ENCODE measurements around the gene MAST4. TPM values are rescaled to one million over a fixed set of nuclear protein-coding genes. Genes with fewer than 3 reads are reported as not detected.

Gene MAST4
- total RNA-seq, 1 experiment from 2014 or later = 10.9 TPM

DNA sequence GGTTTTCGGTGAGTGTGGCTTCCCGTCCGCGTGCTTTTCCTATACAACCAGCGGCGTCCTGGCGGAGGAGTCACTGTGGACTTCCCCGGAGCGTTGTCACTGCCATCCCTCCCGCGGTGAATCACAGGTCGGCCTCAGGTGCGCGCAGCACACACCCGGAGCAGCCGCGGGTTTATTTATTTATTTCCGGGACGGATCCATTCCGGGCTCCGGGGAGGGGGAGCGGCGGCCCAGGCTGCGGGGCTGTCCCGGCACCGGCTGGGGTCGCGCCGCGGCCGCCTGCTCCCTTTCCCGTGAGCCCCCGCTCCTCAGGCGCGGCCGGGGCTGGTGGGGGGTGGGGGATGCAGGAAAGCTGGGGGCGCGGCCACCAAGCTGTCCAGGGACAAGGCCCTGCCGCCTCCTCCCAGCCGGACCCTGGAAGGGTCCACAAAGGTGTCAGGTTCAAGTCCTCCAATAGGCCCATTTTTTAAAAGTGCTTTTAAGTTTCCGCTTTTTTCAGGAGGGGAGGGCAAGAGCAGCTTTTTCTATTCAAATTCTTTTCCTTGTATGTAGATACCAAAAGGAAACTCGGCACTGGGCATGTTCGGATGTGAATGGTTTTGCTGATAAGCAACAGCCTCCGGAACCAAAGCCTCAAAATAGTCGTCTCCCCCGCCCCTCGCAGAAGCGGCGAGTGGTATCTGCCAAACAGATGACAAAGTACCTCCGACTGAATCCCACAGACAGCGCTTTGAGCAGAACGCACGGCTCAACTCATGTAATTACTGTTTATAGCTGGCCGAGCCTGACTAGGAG, 407.9 kb downstream of the MAST4 start:
- DNase-seq = peak; percentile 93
- BruUV-seq (replicated peaks) = no TSS peak
- Mint-ChIP-seq H3K9me3 (ENCODE audit: low read depth, unreplicated experiment) (no peaks in the 10 kb centered on the region), H3K27me3 (ENCODE audit: unreplicated experiment) (no peaks in the 10 kb centered on the region), H3K36me3 (ENCODE audit: insufficient read depth, unreplicated experiment) (peaks cover 20% of the 10 kb centered on the region), H3K4me1 (ENCODE audit: low read depth, unreplicated experiment) (no peaks in the 10 kb centered on the region), H3K4me3 (ENCODE audit: low read depth, unreplicated experiment) (peak overlapping the region; percentile 89), H3K27ac (ENCODE audit: unreplicated experiment) (peak overlapping the region; percentile 93)
- CTCF ChIA-PET = interaction anchor here (0.5 to 1.4 kb wide), 2 partner anchors 11 to 94 kb away, joined by 5 to 8 read pairs; no protein-coding TSS in a partner anchor
- intact Hi-C loops (cut with micrococcal nuclease; ENCODE audit: unreplicated experiment) = loop anchor here (5.0 kb wide), 1 partner anchor 127 kb away; no protein-coding TSS in a partner anchor
- TF ChIP-seq, protein P1, sequence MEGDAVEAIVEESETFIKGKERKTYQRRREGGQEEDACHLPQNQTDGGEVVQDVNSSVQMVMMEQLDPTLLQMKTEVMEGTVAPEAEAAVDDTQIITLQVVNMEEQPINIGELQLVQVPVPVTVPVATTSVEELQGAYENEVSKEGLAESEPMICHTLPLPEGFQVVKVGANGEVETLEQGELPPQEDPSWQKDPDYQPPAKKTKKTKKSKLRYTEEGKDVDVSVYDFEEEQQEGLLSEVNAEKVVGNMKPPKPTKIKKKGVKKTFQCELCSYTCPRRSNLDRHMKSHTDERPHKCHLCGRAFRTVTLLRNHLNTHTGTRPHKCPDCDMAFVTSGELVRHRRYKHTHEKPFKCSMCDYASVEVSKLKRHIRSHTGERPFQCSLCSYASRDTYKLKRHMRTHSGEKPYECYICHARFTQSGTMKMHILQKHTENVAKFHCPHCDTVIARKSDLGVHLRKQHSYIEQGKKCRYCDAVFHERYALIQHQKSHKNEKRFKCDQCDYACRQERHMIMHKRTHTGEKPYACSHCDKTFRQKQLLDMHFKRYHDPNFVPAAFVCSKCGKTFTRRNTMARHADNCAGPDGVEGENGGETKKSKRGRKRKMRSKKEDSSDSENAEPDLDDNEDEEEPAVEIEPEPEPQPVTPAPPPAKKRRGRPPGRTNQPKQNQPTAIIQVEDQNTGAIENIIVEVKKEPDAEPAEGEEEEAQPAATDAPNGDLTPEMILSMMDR (IDR thresholded peaks at IDR 0.05; ENCODE audit: unreplicated experiment) = no peak

DNA sequence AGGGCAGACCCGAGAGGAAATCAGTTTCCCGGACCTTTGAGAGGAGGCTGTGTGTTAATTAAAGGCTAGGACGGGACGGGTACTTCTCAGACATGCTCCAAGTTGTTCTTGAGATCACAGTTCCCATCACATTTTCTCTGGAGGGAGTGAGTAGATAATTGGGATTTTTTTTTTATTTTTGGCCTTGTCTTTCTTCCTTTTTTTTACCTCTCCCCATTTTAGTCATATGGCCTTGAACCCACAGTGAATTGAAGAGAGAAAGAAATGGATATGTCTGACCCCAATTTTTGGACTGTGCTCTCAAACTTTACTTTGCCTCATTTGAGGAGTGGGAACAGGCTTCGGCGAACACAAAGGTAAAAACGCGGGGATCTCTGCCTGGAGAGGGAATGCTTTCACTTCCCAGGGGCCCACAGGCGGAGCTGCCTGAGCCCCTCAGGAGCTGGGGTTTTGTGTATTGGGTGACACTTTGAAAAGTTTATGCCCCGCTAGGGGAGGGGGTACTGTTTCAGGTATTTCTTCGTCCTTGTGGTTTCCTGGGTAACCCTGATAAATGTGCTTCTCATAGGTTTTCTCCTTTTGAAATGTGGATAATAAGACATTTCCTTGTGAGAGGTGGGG, 408.6 kb downstream of the MAST4 start:
- BruUV-seq (replicated peaks) = TSS peak; percentile 70

DNA sequence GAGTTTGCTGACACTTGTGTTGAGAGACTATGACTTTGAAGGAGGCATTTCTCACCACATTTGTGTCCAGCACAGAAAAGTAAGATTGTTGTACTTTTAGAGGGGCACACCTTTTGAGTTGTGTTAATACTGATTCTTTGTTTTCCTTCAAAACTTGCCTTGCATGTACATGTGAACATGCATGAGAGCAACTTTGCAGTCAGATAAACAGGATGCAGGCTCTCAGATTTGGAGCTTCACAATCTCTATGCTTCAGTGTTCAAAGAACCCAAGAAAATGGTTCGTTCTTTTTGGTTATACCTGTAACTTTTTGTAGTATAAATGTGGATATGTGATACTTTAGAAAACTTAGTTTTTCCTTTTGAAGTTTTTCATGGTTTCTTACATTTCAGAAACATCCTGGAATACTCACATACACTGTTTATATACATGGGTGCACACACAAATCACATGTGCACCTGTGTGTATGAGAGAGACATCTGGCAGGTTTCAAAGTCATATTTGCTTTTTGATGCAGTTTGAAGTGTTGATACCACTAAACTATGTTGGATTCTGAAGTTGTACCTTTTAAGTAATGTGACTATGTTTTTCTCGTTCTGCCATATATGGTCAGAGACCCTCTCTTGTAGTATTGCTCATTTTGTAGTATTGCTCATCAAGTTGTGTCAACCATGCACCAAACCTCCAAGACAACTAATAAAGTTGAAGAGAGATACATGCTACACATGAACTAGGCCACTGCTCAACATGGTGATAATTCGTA, 409.7 kb downstream of the MAST4 start:
- Mint-ChIP-seq H3K36me3 (ENCODE audit: insufficient read depth, unreplicated experiment) (peaks cover 20% of the 10 kb centered on the region), H3K9me3 (ENCODE audit: low read depth, unreplicated experiment) (no peaks in the 10 kb centered on the region), H3K27me3 (ENCODE audit: unreplicated experiment) (no peaks in the 10 kb centered on the region), H3K4me3 (ENCODE audit: low read depth, unreplicated experiment) (peak overlapping the region; percentile 89), H3K27ac (ENCODE audit: unreplicated experiment) (peak overlapping the region; percentile 93), H3K4me1 (ENCODE audit: low read depth, unreplicated experiment) (peaks cover 17% of the 10 kb centered on the region)
- DNase-seq = no peak
- TF ChIP-seq, protein P1 (IDR thresholded peaks at IDR 0.05; ENCODE audit: unreplicated experiment) = no peak
- intact Hi-C loops (cut with micrococcal nuclease; ENCODE audit: unreplicated experiment) = no loop called here
- CTCF ChIA-PET = interaction anchor here (1.1 kb wide), 1 partner anchor 11 kb away, joined by 3 read pairs; no protein-coding TSS in a partner anchor
- no TSS peak for BruUV-seq (replicated peaks)

More for the DNA sequence above, 408.6 kb downstream of the MAST4 start:
- no peaks in the 10 kb centered on the region for H3K9me3 Mint-ChIP-seq (ENCODE audit: low read depth, unreplicated experiment)
- peak overlapping the region; percentile 89 for H3K4me3 Mint-ChIP-seq (ENCODE audit: low read depth, unreplicated experiment)
- TF ChIP-seq, protein P1 (IDR thresholded peaks at IDR 0.05; ENCODE audit: unreplicated experiment) = no peak
- CTCF ChIA-PET = interaction anchor here (1.1 to 1.4 kb wide), 2 partner anchors 10 to 11 kb away, joined by 3 to 8 read pairs; no protein-coding TSS in a partner anchor
- peaks cover 7% of the 10 kb centered on the region for H3K4me1 Mint-ChIP-seq (ENCODE audit: low read depth, unreplicated experiment)
- intact Hi-C loops (cut with micrococcal nuclease; ENCODE audit: unreplicated experiment) = loop anchor here (5.0 kb wide), 1 partner anchor 128 kb away; no protein-coding TSS in a partner anchor
- H3K27ac Mint-ChIP-seq (ENCODE audit: unreplicated experiment) = peak overlapping the region; percentile 93
- peaks cover 20% of the 10 kb centered on the region for H3K36me3 Mint-ChIP-seq (ENCODE audit: insufficient read depth, unreplicated experiment)
- H3K27me3 Mint-ChIP-seq (ENCODE audit: unreplicated experiment) = no peaks in the 10 kb centered on the region
- no peak for DNase-seq

DNA sequence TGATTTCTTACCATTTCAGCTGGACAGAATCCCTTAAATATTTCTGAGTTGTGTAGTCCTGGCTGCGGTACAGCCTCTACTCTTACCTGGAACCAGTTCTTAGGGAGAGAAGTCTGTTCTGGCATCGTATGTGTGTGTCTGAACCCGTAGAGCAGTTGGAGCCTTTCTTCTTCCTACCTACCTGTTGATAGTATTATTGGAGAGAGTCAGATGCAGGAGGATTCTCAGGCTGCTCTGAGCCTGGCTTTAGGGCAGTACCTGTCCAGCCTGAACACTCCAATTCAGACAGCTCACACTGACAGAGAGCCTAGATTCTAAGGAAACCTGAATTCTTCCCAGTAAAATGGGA, 410.3 kb downstream of the MAST4 start:
- H3K4me1 Mint-ChIP-seq (ENCODE audit: low read depth, unreplicated experiment) = peaks cover 23% of the 10 kb centered on the region
- no peaks in the 10 kb centered on the region for H3K9me3 Mint-ChIP-seq (ENCODE audit: low read depth, unreplicated experiment)
- intact Hi-C loops (cut with micrococcal nuclease; ENCODE audit: unreplicated experiment) = no loop called here
- CTCF ChIA-PET = no interaction called here
- peaks cover 20% of the 10 kb centered on the region for H3K36me3 Mint-ChIP-seq (ENCODE audit: insufficient read depth, unreplicated experiment)
- H3K4me3 Mint-ChIP-seq (ENCODE audit: low read depth, unreplicated experiment) = peak overlapping the region; percentile 8
- DNase-seq = no peak
- H3K27me3 Mint-ChIP-seq (ENCODE audit: unreplicated experiment) = no peaks in the 10 kb centered on the region
- no peak overlapping the region for H3K27ac Mint-ChIP-seq (ENCODE audit: unreplicated experiment)
- no TSS peak for BruUV-seq (replicated peaks)
- TF ChIP-seq, protein P1 (IDR thresholded peaks at IDR 0.05; ENCODE audit: unreplicated experiment) = no peak
